Measurements from ENCODE around the gene CEP152. TPM values are rescaled to one million over a fixed set of nuclear protein-coding genes. Genes with fewer than 3 reads are reported as not detected.

The CEP152 gene
- total and polyA plus RNA-seq, 9 of the 15 experiments (the other 6 are each of a cell fraction or from before 2014, with no cell fraction given): 9.9 to 43.0 (median 23.6) TPM

GRCh38 chr15:48717458-48717857, 93.4 kb downstream of the CEP152 start:
- Histone ChIP-seq H3K4me2 (ENCODE audit: insufficient read depth, low read length) (no peak overlapping the region), H3K9me3 (replicated peaks; ENCODE audit: control insufficient read depth, insufficient read depth, low read depth, low read length) (no peaks in the 10 kb centered on the region), H3K4me3 (no peak overlapping the region), H3K4me1 (replicated peaks in 1 of 2; ENCODE audit: control insufficient read depth in 2 of 2, insufficient read depth in 2 of 2, low read length in 2 of 2) (peaks cover 0 to 44% of the 10 kb centered on the region in 2 experiments; a peak in 3 of 5 replicates), H3K9ac (ENCODE audit: insufficient read depth in 1 of 2, low read depth in 2 of 2, low read length in 2 of 2) (no peak overlapping the region), H3K79me2 (ENCODE audit: control insufficient read depth, insufficient read depth, low read length) (no peaks in the 10 kb centered on the region), H3K9me1 (ENCODE audit: control insufficient read depth, insufficient read depth, low read length) (no peaks in the 10 kb centered on the region), H4K20me1 (replicated peaks; ENCODE audit: control insufficient read depth, insufficient read depth, low read length) (no peaks in the 10 kb centered on the region), H3K27me3 (ENCODE audit: control insufficient read depth in 2 of 2, insufficient read depth in 2 of 2, low read length in 2 of 2) (no peaks in the 10 kb centered on the region), H3K27ac (ENCODE audit: extremely low read depth, low read depth, low read length) (no peak overlapping the region), H3K36me3 (ENCODE audit: control insufficient read depth, insufficient read depth, low read length) (peaks cover 6% of the 10 kb centered on the region; the same call in 2 of the 3 replicates), H2AFZ (ENCODE audit: low read depth, low read length) (no peak overlapping the region)
- FAIRE-seq (no peak), ATAC-seq (no peak), DNase-seq (ENCODE audit: extremely low read depth in 1 of 4, low spot score in 3 of 4) (no peak)
- POLR2A ChIA-PET: no interaction called here
- TF ChIP-seq, protein P1, sequence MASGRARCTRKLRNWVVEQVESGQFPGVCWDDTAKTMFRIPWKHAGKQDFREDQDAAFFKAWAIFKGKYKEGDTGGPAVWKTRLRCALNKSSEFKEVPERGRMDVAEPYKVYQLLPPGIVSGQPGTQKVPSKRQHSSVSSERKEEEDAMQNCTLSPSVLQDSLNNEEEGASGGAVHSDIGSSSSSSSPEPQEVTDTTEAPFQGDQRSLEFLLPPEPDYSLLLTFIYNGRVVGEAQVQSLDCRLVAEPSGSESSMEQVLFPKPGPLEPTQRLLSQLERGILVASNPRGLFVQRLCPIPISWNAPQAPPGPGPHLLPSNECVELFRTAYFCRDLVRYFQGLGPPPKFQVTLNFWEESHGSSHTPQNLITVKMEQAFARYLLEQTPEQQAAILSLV (tag; IDR thresholded peaks at IDR 0.05): no peak
- TF ChIP-seq, protein P2, sequence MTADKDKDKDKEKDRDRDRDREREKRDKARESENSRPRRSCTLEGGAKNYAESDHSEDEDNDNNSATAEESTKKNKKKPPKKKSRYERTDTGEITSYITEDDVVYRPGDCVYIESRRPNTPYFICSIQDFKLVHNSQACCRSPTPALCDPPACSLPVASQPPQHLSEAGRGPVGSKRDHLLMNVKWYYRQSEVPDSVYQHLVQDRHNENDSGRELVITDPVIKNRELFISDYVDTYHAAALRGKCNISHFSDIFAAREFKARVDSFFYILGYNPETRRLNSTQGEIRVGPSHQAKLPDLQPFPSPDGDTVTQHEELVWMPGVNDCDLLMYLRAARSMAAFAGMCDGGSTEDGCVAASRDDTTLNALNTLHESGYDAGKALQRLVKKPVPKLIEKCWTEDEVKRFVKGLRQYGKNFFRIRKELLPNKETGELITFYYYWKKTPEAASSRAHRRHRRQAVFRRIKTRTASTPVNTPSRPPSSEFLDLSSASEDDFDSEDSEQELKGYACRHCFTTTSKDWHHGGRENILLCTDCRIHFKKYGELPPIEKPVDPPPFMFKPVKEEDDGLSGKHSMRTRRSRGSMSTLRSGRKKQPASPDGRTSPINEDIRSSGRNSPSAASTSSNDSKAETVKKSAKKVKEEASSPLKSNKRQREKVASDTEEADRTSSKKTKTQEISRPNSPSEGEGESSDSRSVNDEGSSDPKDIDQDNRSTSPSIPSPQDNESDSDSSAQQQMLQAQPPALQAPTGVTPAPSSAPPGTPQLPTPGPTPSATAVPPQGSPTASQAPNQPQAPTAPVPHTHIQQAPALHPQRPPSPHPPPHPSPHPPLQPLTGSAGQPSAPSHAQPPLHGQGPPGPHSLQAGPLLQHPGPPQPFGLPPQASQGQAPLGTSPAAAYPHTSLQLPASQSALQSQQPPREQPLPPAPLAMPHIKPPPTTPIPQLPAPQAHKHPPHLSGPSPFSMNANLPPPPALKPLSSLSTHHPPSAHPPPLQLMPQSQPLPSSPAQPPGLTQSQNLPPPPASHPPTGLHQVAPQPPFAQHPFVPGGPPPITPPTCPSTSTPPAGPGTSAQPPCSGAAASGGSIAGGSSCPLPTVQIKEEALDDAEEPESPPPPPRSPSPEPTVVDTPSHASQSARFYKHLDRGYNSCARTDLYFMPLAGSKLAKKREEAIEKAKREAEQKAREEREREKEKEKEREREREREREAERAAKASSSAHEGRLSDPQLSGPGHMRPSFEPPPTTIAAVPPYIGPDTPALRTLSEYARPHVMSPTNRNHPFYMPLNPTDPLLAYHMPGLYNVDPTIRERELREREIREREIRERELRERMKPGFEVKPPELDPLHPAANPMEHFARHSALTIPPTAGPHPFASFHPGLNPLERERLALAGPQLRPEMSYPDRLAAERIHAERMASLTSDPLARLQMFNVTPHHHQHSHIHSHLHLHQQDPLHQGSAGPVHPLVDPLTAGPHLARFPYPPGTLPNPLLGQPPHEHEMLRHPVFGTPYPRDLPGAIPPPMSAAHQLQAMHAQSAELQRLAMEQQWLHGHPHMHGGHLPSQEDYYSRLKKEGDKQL (CRISPR knock-in tag; IDR thresholded peaks at IDR 0.05; ENCODE audit: borderline replicate concordance): no peak
- TF ChIP-seq NFYB (IDR thresholded peaks at IDR 0.05; ENCODE audit: extremely low read depth, insufficient read length) (no peak), ZNF224 (CRISPR knock-in tag; IDR thresholded peaks at IDR 0.05) (no peak), ZFP36 (IDR thresholded peaks at IDR 0.05; ENCODE audit: low read depth, low read length, partially characterized antibody) (no peak), RAD21 (CRISPR knock-in tag; conservative IDR thresholded peaks at IDR 0.05 in 1 of 2, IDR thresholded peaks at IDR 0.05 in 1 of 2) (peak; percentile 38 to 39; a peak in 2 of 4 replicates), ZNF717 (CRISPR knock-in tag; IDR thresholded peaks at IDR 0.05) (no peak), TCFL5 (CRISPR knock-in tag; conservative IDR thresholded peaks at IDR 0.05) (no peak)
- TF ChIP-seq, protein P3, sequence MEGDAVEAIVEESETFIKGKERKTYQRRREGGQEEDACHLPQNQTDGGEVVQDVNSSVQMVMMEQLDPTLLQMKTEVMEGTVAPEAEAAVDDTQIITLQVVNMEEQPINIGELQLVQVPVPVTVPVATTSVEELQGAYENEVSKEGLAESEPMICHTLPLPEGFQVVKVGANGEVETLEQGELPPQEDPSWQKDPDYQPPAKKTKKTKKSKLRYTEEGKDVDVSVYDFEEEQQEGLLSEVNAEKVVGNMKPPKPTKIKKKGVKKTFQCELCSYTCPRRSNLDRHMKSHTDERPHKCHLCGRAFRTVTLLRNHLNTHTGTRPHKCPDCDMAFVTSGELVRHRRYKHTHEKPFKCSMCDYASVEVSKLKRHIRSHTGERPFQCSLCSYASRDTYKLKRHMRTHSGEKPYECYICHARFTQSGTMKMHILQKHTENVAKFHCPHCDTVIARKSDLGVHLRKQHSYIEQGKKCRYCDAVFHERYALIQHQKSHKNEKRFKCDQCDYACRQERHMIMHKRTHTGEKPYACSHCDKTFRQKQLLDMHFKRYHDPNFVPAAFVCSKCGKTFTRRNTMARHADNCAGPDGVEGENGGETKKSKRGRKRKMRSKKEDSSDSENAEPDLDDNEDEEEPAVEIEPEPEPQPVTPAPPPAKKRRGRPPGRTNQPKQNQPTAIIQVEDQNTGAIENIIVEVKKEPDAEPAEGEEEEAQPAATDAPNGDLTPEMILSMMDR (IDR thresholded peaks at IDR 0.05 in 2 of 3, conservative IDR thresholded peaks at IDR 0.05 in 1 of 3; ENCODE audit: insufficient read depth in 2 of 3, low read depth in 1 of 3, low read length in 3 of 3): peak in 1 of 3 experiments; percentile 34; a peak in 2 of 6 replicates
- CTCF ChIA-PET (ENCODE audit: low intra/inter-chr PET ratio): no interaction called here
- WGBS (ENCODE audit: insufficient coverage, low coverage, missing lambda C conversion rate): 94% methylated on average over 4 of the region's 4 CpGs
- no TSS peak for BruUV-seq (replicated peaks)
- intact Hi-C loops (cut with micrococcal nuclease) (loop anchor here (5.0 kb wide), 1 partner anchor 140 kb away; no protein-coding TSS in a partner anchor), in situ Hi-C loops (cut with MboI) (no loop called here)
